Fibroblast of lung (primary cell): ENCODE results near the gene NLRP4. TPM values are rescaled to one million over a fixed set of nuclear protein-coding genes. Genes with fewer than 3 reads are reported as not detected.

Source experiments
- DNase-seq, 2 donors: peaks; one replicate each; pipeline versions ENCODE4 v3.0.0 to v3.0.0-alpha.2; 2010; ENCODE audit warnings: low read depth in 2 of 2
- H2AFZ ChIP-seq: 2 replicates; pipeline ENCODE4 v1.5.1; 2012; ENCODE audit warnings: low read length, control low read depth, inconsistent platforms
- H3K27ac ChIP-seq: 2 replicates; pipeline ENCODE4 v1.5.1; 2011; ENCODE audit warnings: low read length, control low read depth; ENCODE audit not compliant: insufficient read depth
- H3K27me3 ChIP-seq: 2 replicates; pipeline ENCODE4 v1.5.1; 2011; ENCODE audit warnings: mild to moderate bottlenecking, low read length; ENCODE audit not compliant: control insufficient read depth, insufficient read depth
- H3K36me3 ChIP-seq: 2 replicates; pipeline ENCODE4 v1.5.1; 2011; ENCODE audit warnings: low read length; ENCODE audit not compliant: control insufficient read depth, insufficient read depth
- H3K4me1 ChIP-seq: 2 replicates; pipeline ENCODE4 v1.5.1; 2011; ENCODE audit warnings: low read length; ENCODE audit not compliant: control insufficient read depth, insufficient read depth; ENCODE audit errors: extremely low read depth
- H3K4me2 ChIP-seq: 2 replicates; pipeline ENCODE4 v1.5.1; 2011; ENCODE audit warnings: low read length, control low read depth; ENCODE audit not compliant: insufficient read depth; ENCODE audit errors: extremely low read depth
- H3K4me3 ChIP-seq, 4 experiments: fragments of 200-600 bp in 1 of 4; sonication (generic) in 1 of 4; replicated peaks in 1 of 4; 2 replicates each; pipeline ENCODE4 v1.5.1; 2011 to 2016; ENCODE audit warnings: low read length in 4 of 4, low read depth in 3 of 4, mild to moderate bottlenecking in 3 of 4, control low read depth in 2 of 4, inconsistent platforms in 1 of 4, mixed read lengths in 1 of 4; ENCODE audit not compliant: insufficient read depth in 1 of 4; ENCODE audit errors: control extremely low read depth in 1 of 4
- H3K79me2 ChIP-seq: 2 replicates; pipeline ENCODE4 v1.5.1; 2012; ENCODE audit warnings: mild to moderate bottlenecking, low read length, inconsistent platforms; ENCODE audit not compliant: control insufficient read depth, insufficient read depth
- H3K9ac ChIP-seq: 2 replicates; pipeline ENCODE4 v1.5.1; 2011; ENCODE audit warnings: mild to moderate bottlenecking, low read length, control low read depth; ENCODE audit not compliant: insufficient read depth
- H3K9me3 ChIP-seq: 2 replicates; pipeline ENCODE4 v1.5.1; 2012; ENCODE audit warnings: low read depth, low read length; ENCODE audit not compliant: control insufficient read depth, insufficient read depth
- H4K20me1 ChIP-seq: 2 replicates; pipeline ENCODE4 v1.5.1; 2011; ENCODE audit warnings: low read length; ENCODE audit not compliant: control insufficient read depth, insufficient read depth; ENCODE audit errors: extremely low read depth
- CTCF ChIP-seq, 2 donors: IDR thresholded peaks in 1 of 2; conservative IDR thresholded peaks in 1 of 2; 1 replicate in 1 of 2; 2 replicates in 1 of 2; pipeline ENCODE4 v1.5.1; 2011 to 2012; ENCODE audit warnings: low read length in 2 of 2, control low read depth in 1 of 2, inconsistent platforms in 1 of 2, low read depth in 1 of 2, mild to moderate bottlenecking in 1 of 2
- EZH2 ChIP-seq: IDR thresholded peaks from 2 replicates; pipeline ENCODE4 v1.5.1; 2012; ENCODE audit warnings: low read length, control low read depth, mild to moderate bottlenecking; ENCODE audit errors: missing control alignments
- polyA plus RNA-seq, 2 donors: library from polyadenylated mRNA; depleted of rRNA in 1 of 2; stranded (reverse) in 1 of 2; unstranded in 1 of 2; fragments of >200 nt; gene quantifications; 2 replicates each; pipeline ENCODE4 v1.2.1, GENCODE V29; 2011 to 2012; ENCODE audit warnings: missing spikeins in 1 of 2
- total RNA-seq: library from RNA; depleted of rRNA; stranded (reverse); fragments of >200 nt; gene quantifications from 2 replicates; pipeline ENCODE4 v1.2.1, GENCODE V29; 2014

The NLRP4 gene
- total and polyA plus RNA-seq, 2 donors (not counting 1 experiment from before 2014, with no cell fraction given) = not detected

- no peak overlapping the region for H3K27ac ChIP-seq
- H3K4me3 ChIP-seq = no peak overlapping the region
- no peak for DNase-seq
- H4K20me1 ChIP-seq = no peaks in the 10 kb centered on the region
- no peaks in the 10 kb centered on the region for H3K4me1 ChIP-seq
- no peak for TF ChIP-seq CTCF (conservative IDR thresholded peaks at IDR 0.05 in 1 of 2, IDR thresholded peaks at IDR 0.05 in 1 of 2; ENCODE audit: low read depth in 1 of 2, low read length in 2 of 2)
- TF ChIP-seq EZH2 = no peak
- H2AFZ ChIP-seq = no peak overlapping the region
- no peaks in the 10 kb centered on the region for H3K36me3 ChIP-seq
- no peak overlapping the region for H3K9ac ChIP-seq
- no peaks in the 10 kb centered on the region for H3K9me3 ChIP-seq
- H3K4me2 ChIP-seq = no peak overlapping the region
- no peaks in the 10 kb centered on the region for H3K79me2 ChIP-seq
- H3K27me3 ChIP-seq = no peaks in the 10 kb centered on the region
Measured at GRCh38 chr19:55812449-55812848, 23.9 kb upstream of the NLRP4 start.

DNA sequence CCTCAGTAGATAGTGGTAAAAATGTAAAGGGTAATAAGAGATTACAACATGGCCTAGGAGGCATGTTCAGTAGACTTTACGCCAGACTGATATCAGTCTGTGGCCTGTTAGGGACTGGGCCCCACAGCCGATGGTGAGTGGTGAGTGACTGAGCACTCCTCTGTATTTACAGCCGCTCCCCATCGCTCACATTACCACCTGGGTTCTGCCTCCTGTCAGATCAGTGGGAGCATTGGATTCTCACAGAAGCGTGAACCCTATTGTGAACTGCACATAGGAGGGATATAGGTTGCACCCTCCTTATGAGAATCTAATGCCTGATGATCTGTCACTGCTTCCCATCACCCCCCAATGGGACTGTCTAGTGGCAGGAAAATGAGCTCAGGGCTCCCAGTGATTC is 22.4 kb upstream of the NLRP4 start:
- no peak overlapping the region for H3K27ac ChIP-seq
- no peak overlapping the region for H2AFZ ChIP-seq
- no peaks in the 10 kb centered on the region for H3K27me3 ChIP-seq
- DNase-seq = no peak
- H3K36me3 ChIP-seq = no peaks in the 10 kb centered on the region
- no peak overlapping the region for H3K4me2 ChIP-seq
- H3K9me3 ChIP-seq = no peaks in the 10 kb centered on the region
- TF ChIP-seq CTCF (conservative IDR thresholded peaks at IDR 0.05 in 1 of 2, IDR thresholded peaks at IDR 0.05 in 1 of 2; ENCODE audit: low read depth in 1 of 2, low read length in 2 of 2) (no peak), EZH2 (no peak)
- H4K20me1 ChIP-seq = no peaks in the 10 kb centered on the region
- no peaks in the 10 kb centered on the region for H3K4me1 ChIP-seq
- H3K79me2 ChIP-seq = no peaks in the 10 kb centered on the region
- no peak overlapping the region for H3K9ac ChIP-seq
- no peak overlapping the region for H3K4me3 ChIP-seq

GRCh38 chr19:55820037-55820436 is 16.3 kb upstream of the NLRP4 start:
- no peak overlapping the region for H3K9ac ChIP-seq
- no peaks in the 10 kb centered on the region for H3K79me2 ChIP-seq
- no peaks in the 10 kb centered on the region for H3K27me3 ChIP-seq
- DNase-seq = no peak
- no peaks in the 10 kb centered on the region for H3K4me1 ChIP-seq
- TF ChIP-seq CTCF (conservative IDR thresholded peaks at IDR 0.05 in 1 of 2, IDR thresholded peaks at IDR 0.05 in 1 of 2; ENCODE audit: low read depth in 1 of 2, low read length in 2 of 2) (no peak), EZH2 (no peak)
- H3K9me3 ChIP-seq = no peaks in the 10 kb centered on the region
- no peaks in the 10 kb centered on the region for H3K36me3 ChIP-seq
- H3K27ac ChIP-seq = no peak overlapping the region
- no peak overlapping the region for H2AFZ ChIP-seq
- H4K20me1 ChIP-seq = no peaks in the 10 kb centered on the region
- H3K4me2 ChIP-seq = no peak overlapping the region
- no peak overlapping the region for H3K4me3 ChIP-seq
